GM23338 (cell line): ENCODE measurements around the gene ZNF385B.

Experiments used
- CREB1 ChIP-seq: fragments of 250-450 bp; sonication (Bioruptor Pico); IDR thresholded peaks from 2 replicates; pipeline ENCODE4 v1.5.0; 2020; ENCODE audit warnings: low read depth, mild to moderate bottlenecking, moderate library complexity
- CTCF ChIP-seq, 2 experiments: fragments of 200-600 bp in 1 of 2; sonication (generic) in 1 of 2; conservative IDR thresholded peaks; 2 replicates each; pipeline versions ENCODE4 v1.5.1 to v1.6.1; 2016 to 2017; ENCODE audit warnings: antibody characterized with exemption in 2 of 2, low read depth in 2 of 2, mild to moderate bottlenecking in 2 of 2, moderate library complexity in 1 of 2
- EZH2phosphoT487 ChIP-seq: fragments of 200-600 bp; sonication (generic); IDR thresholded peaks from one replicate; pipeline ENCODE4 v1.8.1; 2018; ENCODE audit warnings: antibody characterized with exemption; ENCODE audit not compliant: unreplicated experiment
- JUNB ChIP-seq: IDR thresholded peaks from one replicate; pipeline ENCODE4 v1.6.1; 2016; ENCODE audit warnings: antibody characterized with exemption; ENCODE audit not compliant: unreplicated experiment
- POLR2AphosphoS5 ChIP-seq: IDR thresholded peaks from 2 replicates; pipeline ENCODE4 v1.6.1; 2016; ENCODE audit warnings: antibody characterized with exemption, low read depth
- REST ChIP-seq: IDR thresholded peaks from one replicate; pipeline ENCODE4 v1.6.1; 2018; ENCODE audit warnings: antibody characterized with exemption; ENCODE audit not compliant: unreplicated experiment

- TF ChIP-seq CTCF (conservative IDR thresholded peaks at IDR 0.05; ENCODE audit: low read depth in 2 of 2) (no peak), CREB1 (no peak), POLR2AphosphoS5 (no peak), EZH2phosphoT487 (no peak), REST (no peak), JUNB (no peak)
Measured at GRCh38 chr2:179800776-179801175, 60.6 kb downstream of the ZNF385B start.
